Endothelial cell of umbilical vein (primary cell): Measurements from ENCODE around the gene RAB40A. TPM values are rescaled to one million over a fixed set of nuclear protein-coding genes. Genes with fewer than 3 reads are reported as not detected.

Experiments used
- BruUV-seq: library from RNA; stranded (reverse); fragments of 400-500 nt; replicated peaks from 2 replicates; lab custom pipeline; 2021; lab: Mats Ljungman, UMichigan
- CTCF ChIA-PET: fragments of 300-600, 350-600 bp; sonication (Branson Sonifier 250); formaldehyde crosslinking; loops from one replicate; lab custom pipeline; 2021; ENCODE audit warnings: antibody characterized with exemption, inconsistent platforms; lab: Charles Lee
- POLR2A ChIA-PET: fragments of 300-600, 350-600 bp; sonication (Branson Sonifier 250); formaldehyde crosslinking; loops from one replicate; lab custom pipeline; 2021; ENCODE audit warnings: antibody characterized with exemption, inconsistent platforms; lab: Charles Lee
- DNase-seq: peaks from one replicate; pipeline ENCODE4 v3.0.0-alpha.2; 2011; ENCODE audit warnings: low read depth, low spot score
- FAIRE-seq: peaks from 2 replicates; lab custom pipeline; 2011; peaks lifted over from hg19 to GRCh38; lab: Jason Lieb, UNC
- H2AFZ ChIP-seq: 2 replicates; pipeline ENCODE4 v1.6.0; 2012; ENCODE audit warnings: low read depth, low read length, control low read depth, inconsistent platforms
- H3K27ac ChIP-seq: 2 replicates; pipeline ENCODE4 v1.5.1; 2011; ENCODE audit warnings: low read depth, mild to moderate bottlenecking, control low read depth, low read length, moderate library complexity; ENCODE audit not compliant: insufficient read depth
- H3K27me3 ChIP-seq, 2 experiments: 2 replicates each; pipeline versions ENCODE4 v1.6.0 to v1.6.1; 2011; ENCODE audit warnings: low read length in 2 of 2, mixed read lengths in 1 of 2; ENCODE audit not compliant: control insufficient read depth in 2 of 2, insufficient read depth in 2 of 2
- H3K36me3 ChIP-seq, 2 experiments: 2 replicates in 1 of 2; 3 replicates in 1 of 2; pipeline ENCODE4 v1.5.1; 2011; ENCODE audit warnings: low read length in 2 of 2, mild to moderate bottlenecking in 1 of 2, moderate library complexity in 1 of 2; ENCODE audit not compliant: control insufficient read depth in 2 of 2, insufficient read depth in 2 of 2; ENCODE audit errors: extremely low read depth in 1 of 2
- H3K4me1 ChIP-seq: 3 replicates; pipeline ENCODE4 v1.5.1; 2011; ENCODE audit warnings: mild to moderate bottlenecking, low read length; ENCODE audit not compliant: control insufficient read depth, insufficient read depth; ENCODE audit errors: extremely low read depth
- H3K4me2 ChIP-seq: 2 replicates; pipeline ENCODE4 v1.6.1; 2011; ENCODE audit warnings: low read length, control low read depth, mixed read lengths; ENCODE audit not compliant: insufficient read depth
- H3K4me3 ChIP-seq, 3 experiments: fragments of 200-600 bp in 1 of 3; sonication (generic), shearing (Covaris generic) in 1 of 3; replicated peaks in 1 of 3; 2 replicates each; pipeline ENCODE4 v1.5.1; 2011 to 2016; ENCODE audit warnings: control low read depth in 3 of 3, low read length in 3 of 3, mild to moderate bottlenecking in 2 of 3, inconsistent platforms in 1 of 3, low read depth in 1 of 3, moderate library complexity in 1 of 3; ENCODE audit not compliant: insufficient read depth in 1 of 3
- H3K79me2 ChIP-seq: 2 replicates; pipeline ENCODE4 v1.6.0; 2012; ENCODE audit warnings: low read length, inconsistent platforms; ENCODE audit not compliant: control insufficient read depth, insufficient read depth
- H3K9ac ChIP-seq: replicated peaks from 2 replicates; pipeline ENCODE3; 2011; ENCODE audit warnings: low read length, control low read depth; ENCODE audit not compliant: insufficient read depth; ENCODE audit errors: extremely low read depth
- H3K9me1 ChIP-seq: replicated peaks from 3 replicates; pipeline ENCODE4 v1.6.0; 2011; ENCODE audit warnings: mild to moderate bottlenecking, low read length; ENCODE audit not compliant: control insufficient read depth, insufficient read depth; ENCODE audit errors: extremely low read depth
- H3K9me3 ChIP-seq: replicated peaks from 2 replicates; pipeline ENCODE4 v1.5.1; 2012; ENCODE audit warnings: low read length, inconsistent platforms; ENCODE audit not compliant: control insufficient read depth, insufficient read depth
- H4K20me1 ChIP-seq: replicated peaks from 2 replicates; pipeline ENCODE3; 2011; ENCODE audit warnings: mild to moderate bottlenecking, low read length; ENCODE audit not compliant: control insufficient read depth, insufficient read depth; ENCODE audit errors: extremely low read depth
- CTCF ChIP-seq, 2 donors: IDR thresholded peaks; 1 replicate in 1 of 2; 2 replicates in 1 of 2; pipeline ENCODE4 v1.5.1; 2011; ENCODE audit warnings: low read length in 2 of 2, mild to moderate bottlenecking in 2 of 2, moderate library complexity in 2 of 2, control low read depth in 1 of 2, inconsistent platforms in 1 of 2, low read depth in 1 of 2; ENCODE audit not compliant: insufficient read depth in 1 of 2; ENCODE audit errors: extremely low read depth in 1 of 2
- EZH2 ChIP-seq: IDR thresholded peaks from 2 replicates; pipeline ENCODE4 v1.6.1; 2012; ENCODE audit warnings: borderline replicate concordance, low read depth, mild to moderate bottlenecking, moderate library complexity, low read length, inconsistent platforms; ENCODE audit not compliant: severe bottlenecking
- FOS ChIP-seq: IDR thresholded peaks from 2 replicates; pipeline ENCODE4 v1.6.1; 2011; ENCODE audit warnings: mild to moderate bottlenecking, low read length, moderate library complexity, borderline replicate concordance; ENCODE audit not compliant: insufficient read depth
- GATA2 ChIP-seq: IDR thresholded peaks from 2 replicates; pipeline ENCODE4 v1.7.0; 2011; ENCODE audit warnings: low read depth, mild to moderate bottlenecking, moderate library complexity, mixed read lengths, low read length; ENCODE audit not compliant: insufficient read length, insufficient read depth
- JUN ChIP-seq: IDR thresholded peaks from 2 replicates; pipeline ENCODE4 v1.6.1; 2011; ENCODE audit warnings: borderline replicate concordance, low read depth; ENCODE audit not compliant: insufficient read length, insufficient read depth
- MAX ChIP-seq: IDR thresholded peaks from 2 replicates; pipeline ENCODE4 v1.6.1; 2011; ENCODE audit not compliant: insufficient read depth, insufficient read length
- MYC ChIP-seq: IDR thresholded peaks from one replicate; pipeline ENCODE4 v1.6.1; 2011; ENCODE audit warnings: mild to moderate bottlenecking, low read depth, low read length
- POLR2A ChIP-seq: IDR thresholded peaks from 2 replicates; pipeline ENCODE4 v1.6.1; 2012; ENCODE audit warnings: low read depth, mild to moderate bottlenecking, control low read depth, low read length
- POLR2AphosphoS5 ChIP-seq: IDR thresholded peaks from 2 replicates; pipeline ENCODE4 v1.6.1; 2012; ENCODE audit warnings: low read depth, mild to moderate bottlenecking, control low read depth, low read length, moderate library complexity; ENCODE audit not compliant: insufficient read depth
- dilution Hi-C: fragments of 300-500 bp; cut with MboI; formaldehyde crosslinking; loops from one replicate; pipeline ENCODE4 v1.15.0; 2019; ENCODE audit warnings: low sequenced_read_pairs; ENCODE audit not compliant: extremely low pct_ligation_motif_present
- intact Hi-C: fragments of 100-400 bp; cut with micrococcal nuclease; formaldehyde crosslinking; loops from one replicate; pipeline ENCODE4 v1.10.0; 2022
- polyA plus RNA-seq, 4 experiments: library from polyadenylated mRNA; depleted of rRNA in 3 of 4; stranded (reverse) in 3 of 4; unstranded in 1 of 4; fragments of >200 nt; gene quantifications; 2 replicates each; pipeline versions ENCODE4 v1.2.1 to v1.2.3, GENCODE V29; 2011 to 2012; ENCODE audit warnings: missing spikeins in 1 of 4
- total RNA-seq: library from RNA; stranded (reverse); gene quantifications from 2 replicates; pipeline ENCODE4 v1.2.3, GENCODE V29; 2021

RAB40A gene
- total and polyA plus RNA-seq, 2 donors (not counting 3 experiments of a cell fraction or from before 2014, with no cell fraction given) = 0.30 to 0.58 TPM

GRCh38 chrX:103565197-103565596 lies 45.9 kb upstream of the RAB40A start:
- H3K27ac ChIP-seq = no peak overlapping the region
- BruUV-seq = no TSS peak
- no peak overlapping the region for H2AFZ ChIP-seq
- H3K4me3 ChIP-seq = no peak overlapping the region
- H3K9ac ChIP-seq = no peak overlapping the region
- dilution Hi-C loops = no loop called here
- no peaks in the 10 kb centered on the region for H3K9me3 ChIP-seq
- intact Hi-C loops = no loop called here
- no peak for FAIRE-seq
- DNase-seq = no peak
- H3K27me3 ChIP-seq = no peaks in the 10 kb centered on the region
- H3K9me1 ChIP-seq = no peaks in the 10 kb centered on the region
- CTCF ChIA-PET = no interaction called here
- TF ChIP-seq MYC (no peak), CTCF (IDR thresholded peaks at IDR 0.05; ENCODE audit: extremely low read depth in 1 of 2, insufficient read depth in 1 of 2, low read depth in 1 of 2, low read length in 2 of 2) (no peak), EZH2 (no peak), FOS (no peak), POLR2AphosphoS5 (no peak), GATA2 (no peak), POLR2A (no peak), JUN (no peak), MAX (no peak)
- H3K4me1 ChIP-seq = peaks cover 5% of the 10 kb centered on the region
- POLR2A ChIA-PET = no interaction called here
- no peak overlapping the region for H3K4me2 ChIP-seq
- H3K79me2 ChIP-seq = no peaks in the 10 kb centered on the region
- no peaks in the 10 kb centered on the region for H3K36me3 ChIP-seq
- no peaks in the 10 kb centered on the region for H4K20me1 ChIP-seq
